ENCODE measurements around the gene UTP15.

The UTP15 gene

DNA sequence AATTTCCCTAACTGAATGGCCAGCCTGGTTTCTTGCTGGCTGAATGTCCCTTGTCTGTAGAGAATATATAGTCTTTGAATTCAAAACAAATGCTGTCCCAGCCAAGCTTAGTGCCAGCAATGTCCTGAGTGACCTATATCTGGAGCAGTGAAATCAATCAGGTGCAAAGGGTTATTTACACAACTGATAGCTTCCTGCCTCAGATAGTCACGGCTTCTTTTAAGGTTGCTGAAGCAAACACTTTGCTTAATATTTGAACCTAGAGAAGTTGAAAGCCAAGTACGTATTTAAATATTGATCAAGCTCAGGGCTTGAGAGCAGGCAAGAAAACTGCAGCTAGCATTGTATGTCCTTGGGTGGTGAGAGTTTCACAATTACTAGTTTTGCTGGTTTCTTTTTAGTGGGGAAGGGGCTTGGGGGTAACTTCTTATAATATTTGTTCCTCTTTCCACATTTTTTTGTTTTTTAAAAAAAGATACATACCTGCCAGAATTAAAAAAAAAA is 58.4 kb downstream of the UTP15 start:
- DNase-seq (ENCODE audit: low spot score) = no peak

DNA sequence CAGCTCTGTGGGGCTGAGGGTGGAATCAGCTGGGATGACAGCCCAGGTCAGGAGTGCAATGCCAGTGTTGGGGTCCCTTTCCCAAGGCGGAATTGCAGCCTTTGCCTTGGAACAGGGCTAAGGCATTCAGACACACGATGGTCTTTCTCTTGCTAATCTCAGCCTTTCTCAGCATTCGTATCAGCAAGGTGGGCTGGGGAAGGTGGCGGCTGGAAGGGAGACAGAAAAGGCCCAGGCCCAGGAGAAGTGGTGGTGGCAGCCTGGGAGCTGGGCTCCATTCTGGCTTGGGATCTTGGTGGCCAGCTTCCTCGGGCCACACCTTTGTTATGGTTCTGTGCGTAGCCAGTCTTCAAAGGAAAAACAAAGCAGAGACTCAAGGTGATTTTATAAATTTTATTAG is 59.3 kb downstream of the UTP15 start:
- DNase-seq (ENCODE audit: low spot score) = no peak

DNA sequence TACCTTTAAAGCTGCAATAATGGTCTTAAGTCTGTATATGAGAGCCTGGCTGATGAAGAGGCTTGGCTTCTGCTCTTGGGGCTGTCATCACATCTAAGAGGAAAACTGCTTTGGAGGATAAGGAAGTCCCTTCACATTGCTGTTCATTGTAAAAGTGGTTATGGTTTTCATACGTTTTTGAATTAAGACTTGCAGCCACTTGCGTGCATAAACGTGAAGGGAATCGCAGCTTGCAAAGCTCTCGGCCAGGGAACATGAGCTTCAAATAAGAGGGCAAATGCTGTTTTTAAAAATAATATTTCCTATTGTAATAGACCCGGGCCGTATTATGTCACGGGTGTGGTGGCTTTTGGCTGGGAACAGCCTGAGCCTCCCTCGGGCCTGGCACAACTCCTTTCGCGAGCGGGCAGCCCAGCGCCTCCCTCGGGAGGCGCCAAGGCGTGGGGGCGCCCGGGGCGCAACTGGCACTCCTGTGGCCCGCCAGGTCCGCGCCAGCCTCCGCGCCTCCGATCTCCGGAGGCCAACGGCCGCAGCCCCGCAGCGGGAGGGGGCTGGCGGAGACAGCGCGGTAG is 59.9 kb downstream of the UTP15 start:
- no peak for DNase-seq (ENCODE audit: low spot score)

DNA sequence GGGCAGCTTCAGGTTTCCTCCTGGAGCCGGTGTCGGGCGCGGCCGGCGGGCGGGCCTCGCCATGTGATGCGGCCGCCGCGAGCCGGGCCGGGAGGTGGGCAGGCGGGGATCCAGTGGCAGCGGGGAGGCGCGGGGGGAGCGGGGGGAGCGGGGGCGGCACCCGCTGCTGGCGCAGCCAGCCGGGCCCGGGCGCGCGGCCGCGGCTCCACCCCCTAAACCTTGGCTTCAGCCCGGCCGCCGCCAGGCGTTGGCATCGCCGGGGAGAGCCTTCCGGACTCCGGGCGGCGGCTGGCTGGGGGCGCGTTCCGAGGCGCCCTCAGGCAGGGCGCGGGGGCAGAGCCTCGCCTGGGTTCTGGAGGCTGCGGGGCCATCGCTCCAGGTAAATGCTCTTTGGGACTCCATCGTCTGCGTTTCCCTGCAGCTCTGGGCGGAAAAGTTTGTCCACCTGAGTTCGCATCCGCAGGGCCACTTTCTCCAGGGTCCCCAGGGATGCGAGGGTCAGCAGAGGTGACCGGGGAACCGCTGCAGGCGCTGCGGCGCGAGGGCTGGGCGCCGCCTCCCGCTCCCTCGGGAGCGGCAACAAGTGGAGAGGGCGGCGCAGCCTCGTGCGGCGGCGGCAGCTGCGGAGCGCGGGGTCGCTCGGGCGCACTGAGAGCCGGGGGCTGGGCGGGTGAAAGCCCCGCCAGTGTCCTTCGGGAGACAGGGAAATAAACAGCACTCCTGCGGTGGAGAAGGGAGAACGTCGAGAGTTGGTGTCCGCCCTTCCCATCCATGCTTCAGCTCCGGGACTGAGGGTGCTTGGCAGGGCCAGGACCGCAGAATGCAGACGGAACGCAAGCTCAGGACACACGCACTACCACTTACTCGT is 60.6 kb downstream of the UTP15 start, which contains the start of gene ARHGEF28:
ARHGEF28 (plus strand) TSS at position 253 of the 868 bp plus-strand sequence. CDS start 58,656 bp downstream, outside the sequence.
- DNase-seq (ENCODE audit: low spot score) = peak; percentile 41

DNA sequence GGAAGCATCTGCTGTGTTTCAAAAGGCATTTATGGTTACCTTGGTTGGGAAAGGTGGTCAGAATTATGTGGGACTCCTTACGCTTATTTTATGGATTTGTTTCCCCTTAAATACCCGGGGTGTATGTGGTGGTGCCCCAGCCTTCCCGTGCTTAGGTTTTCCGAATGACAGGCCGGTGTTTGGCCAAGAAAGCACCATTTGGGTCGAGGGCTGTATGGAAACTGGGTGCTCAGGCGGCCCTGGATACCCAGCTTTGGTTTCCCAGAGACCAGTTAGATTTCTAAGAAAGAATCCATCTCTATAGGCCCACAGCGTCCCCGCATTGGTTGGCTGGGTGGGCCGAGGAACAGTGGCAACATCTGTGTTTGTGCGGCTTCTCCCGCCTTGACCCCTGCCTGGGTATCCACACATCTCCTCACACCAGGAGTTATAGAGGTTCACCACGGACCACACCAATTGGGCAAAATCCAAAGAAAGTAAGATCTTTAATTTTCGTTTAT is 61.3 kb downstream of the UTP15 start:
- no peak for DNase-seq (ENCODE audit: low spot score)

DNA sequence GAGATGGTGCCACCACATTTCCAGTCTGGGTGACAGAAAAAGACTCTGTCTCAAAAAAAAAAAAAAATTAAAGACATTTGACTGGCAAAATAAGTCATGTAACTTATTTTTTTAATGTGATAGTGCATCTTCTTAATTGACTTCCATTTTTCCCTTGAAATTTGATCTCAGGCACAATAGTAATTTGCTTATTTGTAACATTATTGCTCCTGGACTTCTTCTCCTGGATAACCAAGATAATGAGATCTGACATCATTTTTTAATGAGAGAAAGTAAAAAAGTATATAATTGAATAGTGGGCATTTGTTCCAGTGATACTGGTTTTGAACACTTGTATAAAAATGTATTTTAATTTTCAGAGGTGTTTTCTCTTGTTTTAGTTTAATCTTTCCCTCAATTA is 63.9 kb downstream of the UTP15 start:
- no peak for DNase-seq (ENCODE audit: low spot score)

DNA sequence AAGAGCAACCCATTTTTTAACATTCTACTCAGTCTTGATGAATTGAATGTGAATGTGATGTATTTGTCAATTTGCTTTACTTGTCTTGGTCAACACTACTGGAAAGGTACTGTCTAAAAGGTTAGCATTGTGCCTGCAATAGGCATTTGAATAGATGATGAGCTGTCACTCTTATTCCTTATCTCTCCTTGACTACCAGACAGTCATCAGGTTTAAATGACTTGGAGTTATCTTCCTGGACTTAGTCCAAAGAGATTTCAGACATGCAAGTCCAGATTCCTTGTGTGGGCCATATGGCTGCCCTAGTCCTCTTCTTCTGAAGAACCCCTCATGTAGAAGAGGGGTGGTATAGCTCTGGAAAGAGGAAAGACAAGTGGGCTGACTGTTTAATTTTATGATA is 65.2 kb downstream of the UTP15 start:
- no peak for DNase-seq (ENCODE audit: low spot score)

DNA sequence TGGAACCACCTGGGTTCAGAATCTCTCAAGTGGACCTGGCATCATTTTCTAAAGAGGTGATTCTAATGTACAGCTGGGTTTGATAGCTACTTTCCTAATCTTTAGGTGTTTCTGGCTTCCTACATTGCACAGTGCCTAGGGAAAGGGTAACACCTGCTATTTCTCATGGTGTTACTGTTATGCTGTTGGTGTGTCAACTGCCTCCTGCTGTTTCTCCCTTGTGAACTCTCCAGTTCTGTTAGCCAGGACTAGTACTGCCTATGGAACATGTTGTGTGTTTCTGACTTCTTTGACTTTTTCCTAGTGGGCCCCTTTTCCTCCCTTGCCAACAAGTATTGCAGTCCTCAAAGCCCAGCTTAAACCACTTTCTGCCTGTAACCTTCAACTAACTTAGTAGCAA is 66.0 kb downstream of the UTP15 start:
- no peak for DNase-seq (ENCODE audit: low spot score)

Measured in putamen (tissue), 1 donor.